22Rv1 (cell line): Measurements from ENCODE around the gene FADS2.

ENCODE experiments used
- ZFX ChIP-seq: fragments of 450-650 bp; IDR thresholded peaks from 2 replicates; pipeline ENCODE4 v1.6.1; 2017; ENCODE audit warnings: antibody characterized with exemption, borderline replicate concordance
- TF ChIP-seq, protein P1 (sequence below): fragments of 450-650 bp; IDR thresholded peaks from 2 replicates; pipeline ENCODE4 v1.5.1; 2017; ENCODE audit warnings: mild to moderate bottlenecking

DNA sequence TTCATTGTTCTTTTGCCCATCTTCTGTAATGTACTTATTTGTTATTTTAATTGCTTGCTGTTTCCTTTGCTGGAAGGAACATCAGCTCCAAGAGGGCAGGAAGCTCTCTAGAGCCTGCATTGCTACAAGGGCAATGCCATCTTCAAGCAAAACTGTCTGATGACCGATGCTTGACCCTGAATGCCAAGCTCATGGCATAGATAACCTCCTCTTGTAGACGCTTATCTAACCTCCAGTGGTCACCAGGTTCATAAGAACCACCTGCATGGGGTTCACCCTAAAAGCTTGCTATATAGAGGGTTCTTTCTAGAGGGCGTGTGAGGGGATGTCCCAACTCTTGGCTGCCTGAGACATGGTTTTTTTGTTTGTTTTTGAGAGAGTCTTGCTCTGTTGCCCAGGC is 46.8 kb downstream of the FADS2 start:
- TF ChIP-seq, protein P1, sequence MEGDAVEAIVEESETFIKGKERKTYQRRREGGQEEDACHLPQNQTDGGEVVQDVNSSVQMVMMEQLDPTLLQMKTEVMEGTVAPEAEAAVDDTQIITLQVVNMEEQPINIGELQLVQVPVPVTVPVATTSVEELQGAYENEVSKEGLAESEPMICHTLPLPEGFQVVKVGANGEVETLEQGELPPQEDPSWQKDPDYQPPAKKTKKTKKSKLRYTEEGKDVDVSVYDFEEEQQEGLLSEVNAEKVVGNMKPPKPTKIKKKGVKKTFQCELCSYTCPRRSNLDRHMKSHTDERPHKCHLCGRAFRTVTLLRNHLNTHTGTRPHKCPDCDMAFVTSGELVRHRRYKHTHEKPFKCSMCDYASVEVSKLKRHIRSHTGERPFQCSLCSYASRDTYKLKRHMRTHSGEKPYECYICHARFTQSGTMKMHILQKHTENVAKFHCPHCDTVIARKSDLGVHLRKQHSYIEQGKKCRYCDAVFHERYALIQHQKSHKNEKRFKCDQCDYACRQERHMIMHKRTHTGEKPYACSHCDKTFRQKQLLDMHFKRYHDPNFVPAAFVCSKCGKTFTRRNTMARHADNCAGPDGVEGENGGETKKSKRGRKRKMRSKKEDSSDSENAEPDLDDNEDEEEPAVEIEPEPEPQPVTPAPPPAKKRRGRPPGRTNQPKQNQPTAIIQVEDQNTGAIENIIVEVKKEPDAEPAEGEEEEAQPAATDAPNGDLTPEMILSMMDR, result no peak
- no peak for TF ChIP-seq ZFX
